Astrocyte (in vitro differentiated cells and primary cell): ENCODE measurements around the gene IMMP2L. TPM values are rescaled to one million over a fixed set of nuclear protein-coding genes. Genes with fewer than 3 reads are reported as not detected.

Experiments used
- DNase-seq: peaks from one replicate; pipeline ENCODE4 v3.0.0-alpha.2; 2010; ENCODE audit warnings: low read depth
- FAIRE-seq: peaks from 2 replicates; lab custom pipeline; 2011; peaks lifted over from hg19 to GRCh38; lab: Jason Lieb, UNC
- H2AFZ ChIP-seq: 2 replicates; pipeline ENCODE4 v1.6.0; 2012; ENCODE audit warnings: low read depth, low read length, inconsistent platforms
- H3K27ac ChIP-seq: 2 replicates; pipeline ENCODE4 v1.5.1; 2011; ENCODE audit warnings: low read depth, low read length, inconsistent platforms
- H3K27me3 ChIP-seq: 2 replicates; pipeline ENCODE4 v1.6.0; 2011; ENCODE audit warnings: low read length, inconsistent platforms; ENCODE audit not compliant: insufficient read depth
- H3K36me3 ChIP-seq: 2 replicates; pipeline ENCODE4 v1.5.1; 2011; ENCODE audit warnings: low read length, inconsistent platforms; ENCODE audit not compliant: insufficient read depth
- H3K4me1 ChIP-seq: 2 replicates; pipeline ENCODE4 v1.5.1; 2011; ENCODE audit warnings: low read length, inconsistent platforms; ENCODE audit not compliant: insufficient read depth
- H3K4me2 ChIP-seq: 2 replicates; pipeline ENCODE4 v1.6.0; 2012; ENCODE audit warnings: low read length, inconsistent platforms
- H3K4me3 ChIP-seq: 2 replicates; pipeline ENCODE4 v1.5.1; 2011; ENCODE audit warnings: low read depth, mild to moderate bottlenecking, low read length, inconsistent platforms; ENCODE audit not compliant: insufficient read depth
- H3K79me2 ChIP-seq: 2 replicates; pipeline ENCODE4 v1.6.0; 2012; ENCODE audit warnings: mild to moderate bottlenecking, low read length, inconsistent platforms; ENCODE audit not compliant: insufficient read depth
- H3K9ac ChIP-seq: 2 replicates; pipeline ENCODE4 v1.6.0; 2012; ENCODE audit warnings: mild to moderate bottlenecking, low read length, inconsistent platforms
- H3K9me3 ChIP-seq: 2 replicates; pipeline ENCODE4 v1.5.1; 2012; ENCODE audit warnings: low read depth, mild to moderate bottlenecking, low read length, inconsistent platforms; ENCODE audit not compliant: insufficient read depth
- H4K20me1 ChIP-seq: 2 replicates; pipeline ENCODE4 v1.6.0; 2012; ENCODE audit warnings: low read length, inconsistent platforms; ENCODE audit not compliant: insufficient read depth
- H3K27ac Mint-ChIP-seq: one replicate; pipeline ENCODE4 v1.8.0; 2021; ENCODE audit warnings: mild to moderate bottlenecking, mixed read lengths; ENCODE audit not compliant: unreplicated experiment
- H3K27me3 Mint-ChIP-seq: one replicate; pipeline ENCODE4 v1.8.0; 2021; ENCODE audit warnings: low read depth, mixed read lengths; ENCODE audit not compliant: unreplicated experiment
- H3K36me3 Mint-ChIP-seq: one replicate; pipeline ENCODE4 v1.8.0; 2021; ENCODE audit warnings: low read depth, mixed read lengths; ENCODE audit not compliant: unreplicated experiment
- H3K4me1 Mint-ChIP-seq: one replicate; pipeline ENCODE4 v1.8.0; 2021; ENCODE audit warnings: low read depth, mixed read lengths; ENCODE audit not compliant: unreplicated experiment
- H3K4me3 Mint-ChIP-seq: one replicate; pipeline ENCODE4 v1.8.0; 2021; ENCODE audit warnings: mild to moderate bottlenecking, moderate library complexity, mixed read lengths; ENCODE audit not compliant: unreplicated experiment
- H3K9me3 Mint-ChIP-seq: one replicate; pipeline ENCODE4 v1.8.0; 2021; ENCODE audit warnings: mild to moderate bottlenecking, mixed read lengths; ENCODE audit not compliant: unreplicated experiment
- CTCF ChIP-seq: IDR thresholded peaks from 2 replicates; pipeline ENCODE4 v1.5.1; 2011; ENCODE audit warnings: low read depth, mild to moderate bottlenecking, inconsistent platforms, low read length, moderate library complexity; ENCODE audit not compliant: insufficient read depth
- EZH2 ChIP-seq: IDR thresholded peaks from 2 replicates; pipeline ENCODE4 v1.6.1; 2012; ENCODE audit warnings: mild to moderate bottlenecking, low read length, inconsistent platforms; ENCODE audit not compliant: insufficient read depth
- total RNA-seq: library from RNA; stranded (reverse); gene quantifications from 2 replicates; pipeline ENCODE4 v1.2.1, GENCODE V29; 2021

IMMP2L gene
- total RNA-seq, 1 donor from 2014 or later, result 13.8 TPM

- H3K4me3 Mint-ChIP-seq, result no peak overlapping the region
These were observed 915.0 kb downstream of the IMMP2L start for GRCh38 chr7:110647266-110647665.

GRCh38 chr7:110646804-110647203, 915.5 kb downstream of the IMMP2L start:
- no peak for FAIRE-seq
- H3K4me3 ChIP-seq, result no peak overlapping the region

More at GRCh38 chr7:110647266-110647665, 915.0 kb downstream of the IMMP2L start:
- H3K27ac ChIP-seq, result no peak overlapping the region
- no peak overlapping the region for H2AFZ ChIP-seq
- H3K9me3 Mint-ChIP-seq, result no peaks in the 10 kb centered on the region
- no peaks in the 10 kb centered on the region for H3K27me3 Mint-ChIP-seq
- no peak for FAIRE-seq
- TF ChIP-seq CTCF (no peak), EZH2 (no peak)
- no peaks in the 10 kb centered on the region for H3K36me3 Mint-ChIP-seq
- no peaks in the 10 kb centered on the region for H3K36me3 ChIP-seq
- H3K4me3 ChIP-seq, result no peak overlapping the region
- H3K9me3 ChIP-seq, result no peaks in the 10 kb centered on the region
- no peaks in the 10 kb centered on the region for H3K27me3 ChIP-seq
- H3K4me2 ChIP-seq, result no peak overlapping the region
- no peaks in the 10 kb centered on the region for H3K4me1 Mint-ChIP-seq
- H3K27ac Mint-ChIP-seq, result no peak overlapping the region
- H3K4me1 ChIP-seq, result no peaks in the 10 kb centered on the region
- no peak overlapping the region for H3K9ac ChIP-seq
- no peaks in the 10 kb centered on the region for H3K79me2 ChIP-seq
- no peak for DNase-seq
- H4K20me1 ChIP-seq, result no peaks in the 10 kb centered on the region

More at GRCh38 chr7:110646804-110647203, 915.5 kb downstream of the IMMP2L start:
- Histone ChIP-seq H3K4me1 (no peaks in the 10 kb centered on the region), H3K4me2 (no peak overlapping the region), H3K79me2 (no peaks in the 10 kb centered on the region), H3K36me3 (no peaks in the 10 kb centered on the region), H2AFZ (no peak overlapping the region), H3K27ac (no peak overlapping the region), H3K9ac (no peak overlapping the region), H3K27me3 (no peaks in the 10 kb centered on the region), H3K9me3 (no peaks in the 10 kb centered on the region), H4K20me1 (no peaks in the 10 kb centered on the region)
- Mint-ChIP-seq H3K36me3 (no peaks in the 10 kb centered on the region), H3K27ac (no peak overlapping the region), H3K9me3 (no peaks in the 10 kb centered on the region), H3K27me3 (no peaks in the 10 kb centered on the region), H3K4me1 (no peaks in the 10 kb centered on the region), H3K4me3 (no peak overlapping the region)
- DNase-seq, result no peak
- TF ChIP-seq EZH2 (no peak), CTCF (no peak)
